Activated T-cell treated with anti-CD3 and anti-CD28 coated beads for 4 hours (primary cell): ENCODE measurements around the gene SBNO2.
A peak's percentile ranks its signal among the peaks of the same experiment; 100 is the strongest.
"Not testable (repeated sequence)": the region's sequence is repeated elsewhere in the genome, so short reads cannot be mapped to it uniquely, and the experiment has no call there.

ENCODE experiments used
- DNase-seq: peaks from one replicate; pipeline ENCODE4 v3.0.0-alpha.2; 2020

Gene SBNO2

GRCh38 chr19:1208830-1209229, 34.8 kb upstream of the SBNO2 start:
- DNase-seq = not testable (repeated sequence)

- no peak for DNase-seq
Observed at GRCh38 chr19:1206864-1207450, 32.9 kb upstream of the SBNO2 start.

DNA sequence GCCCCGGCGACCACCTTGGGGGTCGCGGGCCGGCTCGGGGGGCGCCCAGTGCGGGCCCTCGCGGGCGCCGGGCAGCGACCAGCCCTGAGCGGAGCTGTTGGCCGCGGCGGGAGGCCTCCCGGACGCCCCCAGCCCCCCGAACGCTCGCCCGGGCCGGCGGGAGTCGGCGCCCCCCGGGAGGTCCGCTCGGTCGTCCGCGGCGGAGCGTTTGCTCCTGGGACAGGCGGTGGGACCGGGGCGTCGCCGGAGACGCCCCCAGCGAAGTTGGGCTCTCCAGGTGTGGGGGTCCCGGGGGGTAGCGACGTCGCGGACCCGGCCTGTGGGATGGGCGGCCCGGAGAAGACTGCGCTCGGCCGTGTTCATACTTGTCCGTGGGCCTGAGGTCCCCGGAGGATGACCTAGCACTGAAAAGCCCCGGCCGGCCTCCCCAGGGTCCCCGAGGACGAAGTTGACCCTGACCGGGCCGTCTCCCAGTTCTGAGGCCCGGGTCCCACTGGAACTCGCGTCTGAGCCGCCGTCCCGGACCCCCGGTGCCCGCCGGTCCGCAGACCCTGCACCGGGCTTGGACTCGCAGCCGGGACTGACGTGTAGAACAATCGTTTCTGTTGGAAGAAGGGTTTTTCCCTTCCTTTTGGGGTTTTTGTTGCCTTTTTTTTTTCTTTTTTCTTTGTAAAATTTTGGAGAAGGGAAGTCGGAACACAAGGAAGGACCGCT, 32.2 kb upstream of the SBNO2 start:
- DNase-seq = no peak

GRCh38 chr19:1205114-1206099, 31.3 kb upstream of the SBNO2 start, which contains the start of gene STK11:
Gene STK11, plus strand, starts transcription at chr19:1205778. Its CDS starts 1,136 bp downstream, at chr19:1206914.
- peak; percentile 99 for DNase-seq

GRCh38 chr19:1200614-1201013, 26.5 kb upstream of the SBNO2 start:
- DNase-seq = not testable (repeated sequence)

GRCh38 chr19:1199531-1199930, 25.5 kb upstream of the SBNO2 start:
- no peak for DNase-seq

DNA sequence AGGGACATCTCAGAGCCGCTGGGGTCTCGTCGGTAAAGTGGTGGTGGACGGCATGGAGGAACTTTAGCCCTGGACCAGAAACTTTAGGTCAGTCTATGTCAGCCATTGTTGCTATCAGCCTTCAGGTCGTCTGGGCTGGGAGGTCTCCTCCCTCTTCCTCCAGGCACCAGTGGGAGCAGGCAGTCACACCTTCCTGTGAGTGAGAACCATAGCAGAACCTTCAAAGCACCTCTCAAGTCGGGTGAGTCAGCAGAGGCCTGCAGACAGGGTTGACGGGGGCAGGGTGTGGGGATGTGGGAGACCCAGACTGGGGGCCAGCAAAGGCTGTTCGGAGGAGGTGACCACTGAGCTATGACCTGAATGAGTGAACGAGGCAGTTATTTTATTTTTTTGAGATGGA, 15.4 kb upstream of the SBNO2 start:
- no peak for DNase-seq

GRCh38 chr19:1183543-1184172, 9.6 kb upstream of the SBNO2 start:
- DNase-seq = no peak

GRCh38 chr19:1182727-1183126, 8.7 kb upstream of the SBNO2 start:
- DNase-seq = no peak

GRCh38 chr19:1182068-1182467, 8.0 kb upstream of the SBNO2 start:
- no peak for DNase-seq

GRCh38 chr19:1181606-1182005, 7.5 kb upstream of the SBNO2 start:
- DNase-seq = no peak

GRCh38 chr19:1177322-1178114, 3.5 kb upstream of the SBNO2 start:
- no peak for DNase-seq

DNA sequence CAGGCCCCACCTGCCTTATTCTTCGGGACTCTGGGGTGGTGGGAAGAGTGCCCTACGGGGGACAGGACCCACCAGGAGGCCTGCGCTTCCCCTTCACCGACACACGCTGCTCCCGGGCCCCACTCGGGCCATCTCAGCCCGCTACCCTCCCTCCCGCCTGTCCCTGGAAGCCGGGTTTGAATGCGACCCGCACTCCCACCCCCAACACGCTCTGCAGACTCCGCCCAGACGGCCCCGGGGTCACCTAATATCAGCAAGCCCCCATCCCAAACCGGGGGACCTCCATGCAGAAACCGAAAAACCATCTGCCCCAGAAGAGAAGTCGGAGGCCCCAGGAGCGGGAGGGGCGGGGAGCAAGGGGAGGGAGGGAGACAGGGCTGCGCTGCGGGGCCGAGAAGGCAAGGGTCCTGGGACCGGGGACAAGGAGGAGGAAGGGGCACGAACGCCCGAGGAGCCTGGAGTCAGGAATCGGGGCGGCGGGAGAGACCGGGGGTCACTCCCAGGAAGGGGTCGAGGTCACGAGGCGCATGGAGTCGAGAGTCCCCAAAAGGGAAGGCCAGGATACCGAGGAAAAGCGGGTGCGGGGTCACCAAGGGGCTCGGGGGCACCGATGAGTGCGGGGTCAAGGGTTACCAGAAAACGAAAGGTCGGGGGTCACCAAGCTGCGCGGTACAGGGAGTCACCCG, 766 bp downstream of the SBNO2 start:
- no peak for DNase-seq

- DNase-seq = no peak
Observed at GRCh38 chr19:1172353-1173158, 1.5 kb downstream of the SBNO2 start.

GRCh38 chr19:1171755-1172352, 2.2 kb downstream of the SBNO2 start:
- DNase-seq = no peak

- no peak for DNase-seq
Observed at GRCh38 chr19:1170938-1171754, 2.9 kb downstream of the SBNO2 start.

DNA sequence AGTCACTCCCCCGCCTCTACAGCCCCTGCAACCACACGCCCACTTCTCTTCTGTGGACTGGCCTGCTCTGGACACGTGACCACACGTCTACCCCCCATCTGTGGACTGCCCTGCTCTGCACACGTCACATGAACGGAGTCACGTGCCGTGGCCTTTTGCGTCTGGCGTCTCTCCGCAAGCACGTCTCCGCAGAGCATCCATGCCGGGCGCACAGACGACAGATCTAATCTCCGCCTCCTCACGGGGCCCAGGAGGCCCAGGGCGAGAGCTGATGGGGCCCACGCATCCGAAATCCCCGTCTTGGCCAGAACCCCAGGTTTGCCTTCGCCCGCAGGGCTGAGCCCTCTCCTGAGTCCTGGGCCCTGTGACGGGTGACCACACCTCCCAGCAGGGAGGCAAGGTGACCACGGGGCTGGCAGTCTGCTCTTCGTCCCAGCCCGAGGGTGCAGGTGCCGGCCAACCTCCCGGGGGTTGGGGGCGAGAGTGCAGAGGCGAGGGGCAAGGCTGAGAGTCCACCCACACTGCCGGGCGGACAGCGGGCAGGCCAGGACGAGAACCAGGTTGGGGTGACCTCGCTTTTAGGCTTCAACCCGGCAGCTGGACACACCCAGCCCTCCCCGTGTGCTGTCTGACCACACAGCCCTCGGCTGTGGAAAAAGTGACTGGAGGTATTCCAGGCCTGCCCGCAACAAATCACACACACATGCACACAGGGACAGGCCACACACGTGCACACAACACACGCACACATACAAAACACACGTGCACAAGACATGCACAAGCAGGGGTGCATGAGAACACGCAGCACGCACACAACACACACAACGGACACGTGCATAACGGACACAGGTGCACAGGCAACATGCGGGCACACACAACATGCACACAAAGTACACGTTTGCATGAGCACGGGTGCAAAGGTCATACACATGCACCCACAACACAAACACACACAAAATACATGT, 3.9 kb downstream of the SBNO2 start:
- DNase-seq = no peak

DNA sequence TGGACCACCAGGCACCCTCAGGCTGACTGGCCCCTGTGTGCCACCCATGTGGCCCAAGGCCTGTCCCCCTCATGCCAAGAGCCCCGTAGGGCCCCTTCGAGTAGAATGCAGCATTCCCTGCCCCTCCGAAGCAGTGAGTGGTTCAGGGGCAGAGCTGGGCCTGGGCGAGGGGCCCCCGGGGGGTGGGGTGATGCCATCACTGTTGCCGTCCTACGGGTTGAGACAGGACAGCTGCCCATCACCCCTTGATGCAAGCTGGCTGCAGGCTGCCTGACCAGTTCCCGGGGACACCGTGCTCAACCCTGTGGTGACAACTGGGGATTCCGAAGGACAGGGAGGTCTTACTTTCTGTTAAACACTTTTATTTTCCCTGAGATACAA, 4.7 kb downstream of the SBNO2 start:
- no peak for DNase-seq
